SK-MEL-5 (cell line): ENCODE results near the gene USP4. TPM values are rescaled to one million over a fixed set of nuclear protein-coding genes. Genes with fewer than 3 reads are reported as not detected.
"Not testable (repeated sequence)": the region's sequence is repeated elsewhere in the genome, so short reads cannot be mapped to it uniquely, and the experiment has no call there.

Source experiments
- DNase-seq: peaks from one replicate; pipeline ENCODE4 v3.0.0-alpha.2; 2016; ENCODE audit warnings: low read depth, low spot score
- in situ Hi-C: cut with HindIII; loops from 2 replicates; pipeline ENCODE4 v1.10.0; 2016; ENCODE audit warnings: low sequenced_read_pairs, high pct_unique_total_duplicates, low pct_unique_long_range_greater_than_20kb
- total RNA-seq: library from RNA; depleted of rRNA; stranded (reverse); fragments of >200 nt; shearing (Covaris generic); gene quantifications from 2 replicates; pipeline ENCODE4 v1.2.3, GENCODE V29; 2014

The USP4 gene
- total RNA-seq, 1 experiment from 2014 or later: 11.8 TPM

GRCh38 chr3:49270156-49270500 lies 69.7 kb downstream of the USP4 start:
- in situ Hi-C loops: no loop called here

GRCh38 chr3:49269443-49270155 lies 70.3 kb downstream of the USP4 start:
- no peak for DNase-seq
- in situ Hi-C loops: no loop called here

More at GRCh38 chr3:49270156-49270500, 69.7 kb downstream of the USP4 start:
- no peak for DNase-seq

GRCh38 chr3:49266410-49267095 lies 73.3 kb downstream of the USP4 start:
- in situ Hi-C loops: no loop called here
- no peak for DNase-seq

- DNase-seq: no peak
- in situ Hi-C loops: no loop called here
These were observed 74.0 kb downstream of the USP4 start for GRCh38 chr3:49265661-49266386.

GRCh38 chr3:49263159-49263889 lies 76.5 kb downstream of the USP4 start:
- in situ Hi-C loops: no loop called here
- DNase-seq: peak; percentile 37

GRCh38 chr3:49260806-49261324 lies 79.0 kb downstream of the USP4 start:
- in situ Hi-C loops: no loop called here
- DNase-seq: no peak

- in situ Hi-C loops: no loop called here
- no peak for DNase-seq
These were observed 82.7 kb downstream of the USP4 start for GRCh38 chr3:49257187-49257586.

- DNase-seq: no peak
- in situ Hi-C loops: no loop called here
These were observed 83.9 kb downstream of the USP4 start for GRCh38 chr3:49255718-49256511.

GRCh38 chr3:49255112-49255511 lies 84.7 kb downstream of the USP4 start:
- in situ Hi-C loops: no loop called here
- DNase-seq: peak; percentile 43

GRCh38 chr3:49253512-49253911 lies 86.3 kb downstream of the USP4 start:
- in situ Hi-C loops: no loop called here

GRCh38 chr3:49248840-49249227 lies 91.0 kb downstream of the USP4 start:
- peak; percentile 10 for DNase-seq
- in situ Hi-C loops: no loop called here

More at GRCh38 chr3:49253512-49253911, 86.3 kb downstream of the USP4 start:
- no peak for DNase-seq

- in situ Hi-C loops: no loop called here
- peak; percentile 74 for DNase-seq
These were observed 95.2 kb downstream of the USP4 start for GRCh38 chr3:49244581-49245205.

- DNase-seq, in situ Hi-C loops: not testable (repeated sequence)
These were observed 99.8 kb downstream of the USP4 start for GRCh38 chr3:49240091-49240490.

GRCh38 chr3:49238274-49239127 lies 101.4 kb downstream of the USP4 start:
- in situ Hi-C loops: no loop called here
- DNase-seq: peak; percentile 61

- no peak for DNase-seq
- in situ Hi-C loops: no loop called here
These were observed 102.5 kb downstream of the USP4 start for GRCh38 chr3:49237344-49237743.

- no peak for DNase-seq
- in situ Hi-C loops: no loop called here
These were observed 103.6 kb downstream of the USP4 start for GRCh38 chr3:49236226-49236625.
